ENCODE data around the gene GLUL.

GLUL gene

DNA sequence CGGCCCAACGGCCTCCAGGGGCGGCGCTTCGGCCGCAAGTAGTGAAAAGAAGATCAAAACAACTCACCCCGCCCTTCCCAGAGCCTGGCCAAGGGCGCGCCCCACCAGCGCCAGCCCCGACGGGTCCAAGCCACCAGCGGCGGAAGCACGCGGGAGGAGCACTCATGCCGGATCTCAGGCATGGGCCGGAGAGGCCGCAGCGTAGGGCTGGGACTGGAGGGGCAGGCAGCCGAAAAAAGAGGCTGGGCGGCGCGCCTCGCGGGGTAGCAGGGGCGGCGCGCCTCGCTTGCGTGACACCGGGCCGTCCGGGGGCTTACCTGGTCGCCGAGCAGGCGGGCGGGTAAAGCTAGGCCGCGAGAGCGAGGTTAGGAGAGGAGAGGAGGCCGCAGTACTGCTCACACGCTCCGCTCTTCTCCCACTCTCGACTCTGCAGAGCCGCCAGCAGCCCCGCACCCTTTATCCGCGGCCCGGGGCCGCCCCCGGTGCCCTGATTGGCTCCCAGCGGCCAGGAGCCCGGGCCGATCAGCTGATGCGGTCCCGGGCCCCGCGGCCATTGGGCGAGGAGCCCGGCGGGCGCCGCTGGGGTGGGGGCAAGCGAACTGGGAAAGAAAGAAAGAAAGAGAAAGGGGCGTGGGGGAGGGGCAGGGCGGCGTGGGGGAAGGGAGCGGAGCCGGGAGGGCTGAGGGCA lies at the start of gene GLUL:
Gene GLUL (minus strand): TSS at position 429 of the 688 bp plus-strand sequence. CDS start 3,053 bp downstream, outside the sequence.
- DNase-seq (ENCODE audit: low read depth): peak; percentile 82

DNA sequence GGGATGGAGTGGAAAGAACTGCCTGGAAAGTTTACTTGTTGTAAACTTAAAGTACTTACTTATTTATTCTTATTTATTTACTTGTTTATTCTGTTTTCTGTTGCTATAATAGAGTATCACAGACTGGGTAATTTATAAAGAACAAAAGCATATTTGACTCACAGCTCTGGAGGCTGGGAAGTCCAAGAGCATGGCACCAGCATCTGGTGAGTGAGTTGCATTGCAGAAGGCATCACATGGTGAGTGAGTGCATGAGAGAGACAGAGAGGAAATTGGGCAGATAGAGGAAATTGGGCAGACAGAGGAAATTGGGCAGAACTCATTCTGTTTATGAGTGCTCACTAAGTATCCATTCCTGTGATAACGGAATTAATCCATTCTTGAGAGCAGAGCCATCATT lies 46.7 kb upstream of the GLUL start:
- no peak for DNase-seq (ENCODE audit: low read depth)

DNA sequence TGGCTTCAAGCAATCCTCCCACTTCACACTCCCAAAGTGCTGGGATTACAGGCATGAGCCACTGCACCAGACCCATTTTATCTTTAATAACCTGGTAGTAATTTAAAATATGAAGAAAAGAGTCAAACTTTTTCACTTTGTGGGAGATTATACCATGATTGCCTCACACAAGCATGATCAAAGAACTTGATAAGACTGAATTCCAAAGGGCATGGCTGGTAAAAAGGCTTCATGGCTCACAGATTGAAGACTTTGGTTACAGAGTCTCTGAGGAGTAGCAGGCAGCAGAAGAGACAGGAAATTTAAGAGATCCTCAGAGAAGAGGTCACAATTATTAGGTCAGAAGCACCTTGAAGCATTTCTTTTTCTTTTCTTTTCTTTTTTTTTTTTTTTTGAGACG lies 42.0 kb upstream of the GLUL start:
- no peak for DNase-seq (ENCODE audit: low read depth)

DNA sequence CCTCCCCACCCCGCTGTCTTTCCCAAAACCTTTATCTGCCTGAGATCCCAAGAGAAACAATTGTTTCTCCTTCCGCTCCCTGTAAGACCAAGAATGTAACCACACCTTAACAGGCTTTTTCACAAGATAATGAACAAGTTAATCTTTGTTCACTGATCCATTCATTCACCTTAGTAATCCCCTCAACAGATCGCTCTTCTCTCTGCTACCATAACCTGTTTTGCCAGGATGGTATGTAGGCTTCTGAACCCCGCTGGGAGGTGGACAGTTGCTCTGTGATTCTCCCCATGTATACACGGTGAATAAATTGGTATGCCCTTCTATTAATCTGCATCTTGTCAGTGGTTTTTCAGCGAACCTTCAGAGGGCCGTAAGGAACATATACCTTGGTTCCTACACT lies 39.7 kb upstream of the GLUL start:
- DNase-seq (ENCODE audit: low read depth): no peak

DNA sequence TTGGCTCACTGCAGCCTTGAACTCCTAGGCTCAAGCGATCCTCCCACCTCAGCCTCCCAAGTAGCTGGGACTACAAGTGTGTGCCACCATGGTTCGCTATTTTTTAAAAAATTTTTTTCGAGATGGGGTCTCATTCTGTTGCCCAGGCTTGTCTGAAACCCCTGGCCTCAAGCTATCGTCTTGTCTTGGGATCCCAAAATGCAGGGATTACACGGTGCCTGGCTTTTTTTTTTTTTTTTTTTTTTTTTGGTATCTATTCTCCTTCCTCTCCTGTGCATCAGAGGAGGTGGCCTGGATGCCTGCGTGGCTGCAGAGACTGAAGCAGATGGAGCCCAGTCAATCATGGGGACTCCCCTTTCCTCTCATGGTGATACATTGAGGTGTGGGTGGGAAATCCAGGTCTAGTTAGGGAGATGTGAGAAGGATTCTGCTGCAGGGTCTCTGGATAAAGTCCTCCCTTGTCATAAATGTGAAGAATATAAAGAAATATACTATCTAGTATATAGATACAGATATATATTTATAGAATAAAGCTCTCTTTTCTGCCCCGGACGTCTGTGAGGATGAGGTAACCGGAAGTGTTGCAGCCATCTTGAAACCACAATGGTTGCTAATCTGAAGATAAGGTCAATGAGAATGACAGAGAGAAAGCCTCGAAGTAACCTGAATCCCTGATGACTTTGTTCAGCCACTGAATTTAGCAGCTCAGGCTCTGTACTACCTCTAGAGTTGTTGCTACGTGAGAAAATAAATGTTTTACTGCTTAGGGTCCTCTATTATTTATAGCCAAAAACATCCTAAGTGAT lies 38.9 kb upstream of the GLUL start:
- no peak for DNase-seq (ENCODE audit: low read depth)

DNA sequence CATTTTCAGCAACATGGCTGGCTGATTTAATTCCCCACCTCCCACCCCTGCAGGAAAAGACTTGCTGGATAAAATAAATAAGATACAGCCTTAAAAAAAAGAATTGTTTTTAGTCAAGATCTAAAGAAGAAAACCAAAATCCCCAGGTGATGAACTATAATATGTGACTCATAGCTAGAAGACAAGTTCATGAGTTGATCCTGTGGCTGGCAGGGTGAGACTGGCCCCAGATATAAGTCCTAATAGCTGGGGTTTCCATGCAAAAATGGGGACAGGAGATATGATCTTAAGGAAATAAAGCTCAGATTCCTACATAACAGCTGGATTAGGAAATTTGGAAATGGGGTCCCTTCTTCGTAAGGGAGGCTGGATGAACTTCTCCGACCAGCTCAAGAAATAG lies 36.5 kb upstream of the GLUL start:
- DNase-seq (ENCODE audit: low read depth): no peak

DNA sequence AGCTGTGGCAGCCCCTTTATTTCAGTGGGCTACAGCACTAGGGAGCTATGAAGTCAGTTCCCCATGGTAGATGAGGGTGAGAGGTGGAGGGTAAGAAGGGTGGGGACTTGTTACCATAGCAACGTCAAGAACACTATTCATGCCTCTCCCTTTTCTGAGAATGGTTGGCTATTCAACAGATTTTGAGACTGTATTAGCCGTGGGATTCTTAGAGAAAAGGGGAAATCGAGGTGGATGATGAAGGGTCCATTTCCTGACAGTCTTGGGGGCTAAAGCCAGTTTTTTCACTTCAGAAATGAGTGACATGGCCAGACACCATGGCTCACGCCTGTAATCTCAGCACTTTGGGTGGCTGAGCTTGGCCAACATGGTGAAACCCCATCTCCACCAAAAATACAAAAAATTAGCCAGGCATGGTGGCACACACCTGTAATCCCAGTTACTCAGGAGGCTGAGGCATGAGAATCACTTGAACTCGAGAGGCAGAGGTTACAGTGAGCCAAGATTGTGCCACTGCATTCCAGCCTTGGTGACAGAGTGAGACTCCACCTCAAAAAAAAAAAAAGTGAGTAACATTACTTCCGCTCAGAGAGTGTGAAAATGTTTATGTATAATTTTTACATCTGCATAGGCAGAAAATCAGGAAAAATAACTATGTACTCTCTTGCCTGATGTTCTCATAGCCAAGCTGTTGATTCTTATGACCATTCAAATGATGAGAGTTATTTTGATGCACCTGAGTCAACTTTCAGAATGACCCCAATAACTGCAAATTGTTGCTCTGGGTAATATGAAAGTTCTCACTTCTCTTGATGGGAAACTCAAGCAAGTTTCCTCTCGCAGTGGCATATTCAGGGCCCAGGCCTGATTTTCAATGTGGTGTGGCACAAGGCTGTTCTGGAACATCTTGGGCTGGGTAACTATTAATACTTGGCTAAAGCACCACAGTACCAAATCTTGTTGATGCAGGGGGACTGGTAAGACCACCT lies 35.1 kb upstream of the GLUL start:
- no peak for DNase-seq (ENCODE audit: low read depth)

DNA sequence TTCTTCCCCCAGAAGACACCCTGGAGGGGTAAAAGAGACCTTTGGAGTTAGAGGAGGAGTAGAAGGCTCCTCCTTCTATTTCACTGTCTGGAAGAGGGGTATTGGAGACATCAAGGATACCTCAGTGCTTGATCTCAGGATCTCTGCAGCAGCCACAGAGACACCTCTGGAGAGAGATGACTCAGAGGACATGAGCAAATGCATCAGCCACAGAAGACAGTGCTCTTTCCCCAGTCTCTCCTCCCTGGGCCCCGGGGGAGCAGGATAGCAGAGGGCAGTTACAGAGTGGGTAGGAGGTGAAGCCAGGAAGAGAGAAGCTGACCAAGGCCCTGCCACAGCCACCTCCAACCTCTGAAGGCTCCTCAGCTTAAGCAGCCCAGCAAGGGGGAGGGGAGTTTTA lies 24.2 kb upstream of the GLUL start:
- no peak for DNase-seq (ENCODE audit: low read depth)

DNA sequence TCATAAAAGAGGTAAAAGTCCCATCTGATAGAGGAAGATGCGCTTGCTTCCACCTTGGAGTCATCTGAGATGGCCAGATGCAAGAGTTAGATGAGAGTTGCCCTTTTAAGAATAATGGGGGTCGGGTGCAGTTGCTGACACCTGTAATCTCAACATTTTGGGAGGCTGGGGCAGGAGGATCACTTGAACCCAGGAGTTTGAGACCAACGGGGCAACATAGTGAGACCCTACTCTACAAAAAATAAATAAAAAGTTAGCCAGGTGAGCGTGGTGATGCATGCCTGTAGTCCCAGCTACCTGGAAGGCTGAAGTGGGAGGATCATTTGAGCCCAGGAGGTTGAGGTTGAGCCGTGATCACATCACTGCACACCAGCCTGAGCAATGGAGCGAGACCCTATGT lies 22.4 kb upstream of the GLUL start:
- DNase-seq (ENCODE audit: low read depth): no peak

DNA sequence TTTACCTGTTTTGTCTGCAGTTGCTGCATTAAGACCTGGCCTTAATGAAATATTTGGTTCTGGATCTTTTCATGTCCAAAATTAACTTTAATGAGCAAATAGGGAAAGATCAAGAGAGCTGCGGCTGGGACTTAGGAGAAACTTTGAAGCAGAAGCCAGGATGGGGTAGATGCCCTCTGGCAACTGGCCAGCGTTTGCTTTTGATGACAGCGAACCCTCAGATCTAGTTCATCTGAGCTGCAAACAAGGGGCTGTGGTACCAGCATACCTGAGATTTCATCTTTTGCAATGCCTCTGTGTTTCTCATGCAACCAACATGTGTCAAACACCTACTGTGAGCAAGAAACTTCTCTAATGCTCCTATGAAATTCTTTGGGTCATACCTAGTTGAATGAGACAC lies 21.9 kb upstream of the GLUL start:
- no peak for DNase-seq (ENCODE audit: low read depth)

DNA sequence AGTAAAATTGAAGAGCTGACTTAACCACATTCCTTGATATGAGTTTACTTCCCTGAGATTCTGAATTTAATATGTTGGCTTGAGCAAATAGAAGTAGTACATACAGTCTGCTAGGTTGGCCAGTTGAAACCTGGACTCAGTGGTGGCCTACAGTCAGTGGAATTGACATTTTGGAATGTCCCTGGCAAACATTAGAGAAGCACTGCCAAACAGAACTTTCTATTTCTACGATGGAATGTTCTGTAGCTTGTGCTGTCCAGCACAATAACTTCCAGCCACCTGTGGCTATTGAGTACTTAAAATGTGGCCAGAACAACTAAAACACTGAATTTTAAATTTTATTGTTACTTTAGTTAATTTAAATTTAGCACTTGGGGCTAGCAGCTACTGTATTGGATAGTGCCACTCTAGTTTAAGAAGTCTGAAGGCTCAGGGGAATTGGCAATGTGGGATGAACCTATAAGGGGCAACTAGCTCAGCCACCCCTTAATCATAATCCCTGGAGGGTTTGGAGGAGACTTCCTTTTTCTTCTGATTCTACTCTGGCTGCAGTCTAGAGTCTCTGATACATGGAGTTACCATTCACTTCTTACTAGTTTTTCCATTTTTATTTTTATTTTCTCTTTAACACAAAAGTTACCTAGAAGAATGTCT lies 19.2 kb upstream of the GLUL start:
- no peak for DNase-seq (ENCODE audit: low read depth)

DNA sequence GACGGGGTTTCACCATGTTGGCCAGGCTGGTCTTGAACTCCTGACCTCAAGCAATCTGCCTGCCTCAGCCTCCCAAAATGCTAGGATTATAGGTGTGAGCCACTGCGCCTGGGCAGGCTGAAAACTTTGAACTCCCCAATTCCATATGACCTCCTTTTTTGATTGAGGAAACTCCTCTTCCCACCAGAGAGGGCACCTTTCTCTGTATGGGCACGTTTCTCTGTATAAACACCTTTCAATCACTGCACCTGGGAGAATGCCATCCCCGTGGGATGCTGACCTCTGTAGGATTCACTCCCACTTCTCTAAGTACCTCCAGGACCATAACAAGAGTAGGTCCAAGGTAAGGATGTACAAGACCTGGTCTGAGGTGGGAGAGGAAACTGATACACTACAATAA lies 18.5 kb upstream of the GLUL start:
- no peak for DNase-seq (ENCODE audit: low read depth)

DNA sequence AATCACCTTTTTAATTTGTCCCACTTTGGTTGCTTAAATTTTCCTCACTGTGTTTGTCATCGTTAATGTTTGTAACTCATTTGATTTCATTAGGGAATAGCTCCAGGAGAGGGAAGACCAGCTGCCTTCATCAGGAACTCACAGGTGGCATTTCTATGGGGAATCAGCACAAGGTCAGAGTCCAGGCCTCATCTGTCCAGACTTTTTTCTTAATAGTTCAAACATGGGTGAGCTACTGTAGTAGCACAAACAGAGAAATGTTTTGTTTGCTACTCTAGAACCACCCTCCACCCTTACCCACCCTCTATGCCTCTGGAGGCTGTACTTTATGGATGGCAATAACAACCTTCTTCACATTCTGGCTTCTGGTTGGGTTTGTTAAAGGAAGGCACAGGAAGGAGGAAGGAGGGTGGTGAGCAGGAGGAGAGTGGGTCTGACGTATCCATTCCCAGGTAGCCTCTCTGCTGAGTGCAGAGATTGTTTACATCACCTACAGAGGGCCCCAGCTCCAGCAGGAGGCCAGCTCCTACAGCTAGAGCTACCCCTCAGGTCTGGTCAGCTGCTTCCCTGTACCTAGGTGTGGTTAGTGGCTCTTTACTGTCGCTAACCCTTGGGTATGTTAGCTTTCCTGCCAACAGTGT lies 17.0 kb upstream of the GLUL start:
- DNase-seq (ENCODE audit: low read depth): no peak

DNA sequence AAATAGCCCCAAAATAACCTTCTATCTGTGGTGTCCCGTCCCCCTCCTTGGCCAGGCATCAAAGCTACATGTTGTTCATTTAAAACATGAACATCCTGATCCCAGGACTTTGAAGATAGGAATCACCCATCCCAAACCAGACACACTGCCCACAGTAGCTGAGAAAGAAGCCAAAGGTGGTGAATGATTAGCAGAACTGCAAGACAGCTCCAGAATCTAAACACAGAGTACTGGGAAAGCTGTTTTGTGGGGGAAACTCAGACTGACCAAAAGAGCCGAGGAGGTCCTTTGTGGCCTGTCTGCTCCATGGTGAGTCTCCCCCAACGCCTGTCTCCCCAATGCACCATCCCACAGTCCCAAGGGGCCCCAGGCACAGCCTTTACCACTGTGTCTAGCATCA lies 16.1 kb upstream of the GLUL start:
- DNase-seq (ENCODE audit: low read depth): no peak

DNA sequence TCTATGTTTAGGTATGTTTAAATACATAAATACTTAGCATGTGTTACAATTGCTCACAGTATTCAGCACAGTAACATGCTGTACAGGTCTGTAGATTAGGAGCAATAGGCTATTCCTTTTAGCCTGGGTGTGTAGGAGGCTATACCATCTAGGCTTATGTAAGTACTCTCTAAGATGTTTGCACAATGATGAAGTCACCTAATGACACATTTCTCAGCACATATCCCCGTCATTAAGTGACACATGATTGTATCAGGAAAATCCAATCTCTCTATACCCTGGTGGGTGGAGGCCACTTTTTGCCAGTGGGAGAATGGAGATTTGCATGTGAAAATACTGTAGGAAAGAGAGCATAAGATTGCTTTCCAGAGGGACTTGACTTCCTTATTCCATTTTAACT lies 14.4 kb upstream of the GLUL start:
- no peak for DNase-seq (ENCODE audit: low read depth)

DNA sequence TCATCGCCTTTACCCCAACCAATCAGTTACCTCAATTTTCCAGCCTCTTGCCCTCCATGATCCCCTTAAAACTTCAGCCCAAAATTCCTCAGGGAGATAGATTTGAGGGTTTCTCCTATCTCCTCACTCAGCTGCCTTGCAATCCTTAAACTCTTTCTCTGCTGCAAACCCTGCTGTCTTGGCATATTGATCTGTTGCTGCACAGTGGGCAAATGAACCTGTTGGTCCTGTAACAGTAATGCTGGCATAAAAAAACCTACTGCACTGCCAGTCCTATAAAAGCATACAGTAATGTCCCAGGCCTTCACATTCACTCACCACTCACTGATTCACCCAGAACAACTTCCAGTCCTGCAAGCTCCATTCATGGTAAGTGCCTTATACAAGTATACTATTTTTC lies 14.0 kb upstream of the GLUL start:
- DNase-seq (ENCODE audit: low read depth): no peak

DNA sequence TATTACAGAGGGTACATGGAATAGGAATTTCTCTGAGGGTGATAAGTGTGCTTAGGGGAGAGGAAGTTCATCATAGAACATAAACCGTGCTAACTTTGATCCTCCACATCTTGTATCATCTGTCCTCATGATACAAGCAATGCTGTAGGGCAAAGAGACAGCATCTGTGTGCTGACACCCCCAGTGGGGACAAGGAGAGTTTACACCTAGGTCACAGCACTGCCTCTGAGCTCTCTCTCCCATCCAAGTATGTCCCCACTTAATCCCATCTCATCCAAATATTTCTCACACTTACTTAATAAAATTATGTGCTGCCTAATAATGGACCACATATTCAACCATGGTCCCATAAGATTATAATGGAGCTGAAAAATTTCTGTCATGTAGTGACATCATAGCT lies 13.2 kb upstream of the GLUL start:
- no peak for DNase-seq (ENCODE audit: low read depth)

DNA sequence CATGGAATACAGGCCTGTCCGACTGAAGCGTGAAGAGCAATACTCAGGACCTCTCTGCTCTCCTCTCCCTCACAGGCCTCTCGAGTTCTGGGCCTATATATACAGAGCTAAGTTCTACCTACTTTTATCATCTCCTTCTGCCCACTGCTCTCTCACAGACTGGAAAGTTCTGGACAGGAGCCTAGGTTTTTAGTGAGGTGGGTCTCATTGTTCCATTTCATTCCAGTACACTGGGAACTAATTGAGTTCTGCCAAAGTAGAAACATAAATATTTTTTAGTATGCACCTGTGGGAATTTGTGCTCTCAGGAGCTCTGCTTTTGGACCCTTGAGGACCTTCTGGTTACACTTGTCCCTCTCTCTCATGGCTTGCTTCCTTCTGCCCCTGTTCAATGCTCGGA lies 9.0 kb upstream of the GLUL start, which contains the start of gene TEDDM1:
Gene TEDDM1 (minus strand): TSS at position 101 of the 400 bp plus-strand sequence. CDS start 182 bp downstream, outside the sequence.
- DNase-seq (ENCODE audit: low read depth): no peak

DNA sequence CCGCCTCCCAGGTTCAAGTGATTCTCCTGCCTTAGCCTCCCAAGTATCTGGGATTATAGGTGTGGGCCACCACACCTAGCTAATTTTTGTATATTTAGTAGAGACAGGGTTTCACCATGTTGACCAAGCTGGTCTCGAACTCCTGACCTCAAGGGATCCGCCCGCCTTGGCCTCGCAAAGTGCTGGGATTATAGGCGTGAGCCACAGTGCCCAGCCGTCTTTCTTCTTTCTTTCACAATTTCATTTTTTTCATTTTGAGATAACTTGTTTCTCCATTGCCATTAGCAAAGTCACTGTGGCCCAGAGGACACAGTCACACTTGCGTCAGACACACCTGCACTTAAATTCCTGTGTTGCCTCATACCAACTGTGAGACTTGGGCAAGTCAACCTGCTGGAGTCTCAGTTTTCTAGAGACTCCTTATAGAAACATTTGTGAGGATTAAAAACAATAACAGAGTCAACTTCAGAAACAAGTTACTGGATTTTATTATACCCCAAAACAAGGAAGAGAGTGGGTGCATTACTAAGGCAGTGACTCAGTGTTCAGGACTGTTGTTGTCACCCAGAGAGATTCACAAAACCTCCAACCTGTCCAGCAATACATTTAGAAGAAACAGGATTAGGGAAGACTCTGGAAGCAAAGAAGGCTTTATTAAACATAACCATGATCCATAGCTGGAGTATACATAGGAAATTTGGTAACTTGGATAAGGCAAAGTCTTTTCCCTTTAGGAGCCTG lies 6.2 kb upstream of the GLUL start:
- no peak for DNase-seq (ENCODE audit: low read depth)

DNA sequence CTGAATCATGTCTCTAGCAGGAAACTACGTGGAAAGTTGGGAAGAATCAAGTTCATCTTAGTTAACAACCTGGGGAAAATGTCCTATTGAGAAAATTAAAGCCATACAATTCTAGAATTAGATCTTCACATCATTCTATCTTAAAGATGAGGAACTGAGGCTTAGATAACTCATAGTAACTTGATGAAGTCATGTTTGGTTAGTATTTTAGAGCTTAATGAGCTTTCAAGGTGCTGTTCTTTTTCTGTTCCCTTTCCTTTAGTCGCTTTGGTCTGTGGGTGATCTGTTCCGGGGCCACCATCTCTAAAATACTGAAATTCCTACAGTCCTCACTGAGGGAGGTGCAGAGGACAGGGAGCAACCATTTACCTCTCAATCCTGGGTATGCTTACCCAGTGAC lies 4.3 kb upstream of the GLUL start:
- no peak for DNase-seq (ENCODE audit: low read depth)
